Fibroblast of skin of left biceps (primary cell): ENCODE data around the gene PLA2G2F.

Source experiments
- DNase-seq, 2 experiments: peaks; one replicate each; pipeline ENCODE4 v3.0.0-alpha.2; 2013; ENCODE audit warnings: low read depth in 2 of 2

PLA2G2F gene

DNA sequence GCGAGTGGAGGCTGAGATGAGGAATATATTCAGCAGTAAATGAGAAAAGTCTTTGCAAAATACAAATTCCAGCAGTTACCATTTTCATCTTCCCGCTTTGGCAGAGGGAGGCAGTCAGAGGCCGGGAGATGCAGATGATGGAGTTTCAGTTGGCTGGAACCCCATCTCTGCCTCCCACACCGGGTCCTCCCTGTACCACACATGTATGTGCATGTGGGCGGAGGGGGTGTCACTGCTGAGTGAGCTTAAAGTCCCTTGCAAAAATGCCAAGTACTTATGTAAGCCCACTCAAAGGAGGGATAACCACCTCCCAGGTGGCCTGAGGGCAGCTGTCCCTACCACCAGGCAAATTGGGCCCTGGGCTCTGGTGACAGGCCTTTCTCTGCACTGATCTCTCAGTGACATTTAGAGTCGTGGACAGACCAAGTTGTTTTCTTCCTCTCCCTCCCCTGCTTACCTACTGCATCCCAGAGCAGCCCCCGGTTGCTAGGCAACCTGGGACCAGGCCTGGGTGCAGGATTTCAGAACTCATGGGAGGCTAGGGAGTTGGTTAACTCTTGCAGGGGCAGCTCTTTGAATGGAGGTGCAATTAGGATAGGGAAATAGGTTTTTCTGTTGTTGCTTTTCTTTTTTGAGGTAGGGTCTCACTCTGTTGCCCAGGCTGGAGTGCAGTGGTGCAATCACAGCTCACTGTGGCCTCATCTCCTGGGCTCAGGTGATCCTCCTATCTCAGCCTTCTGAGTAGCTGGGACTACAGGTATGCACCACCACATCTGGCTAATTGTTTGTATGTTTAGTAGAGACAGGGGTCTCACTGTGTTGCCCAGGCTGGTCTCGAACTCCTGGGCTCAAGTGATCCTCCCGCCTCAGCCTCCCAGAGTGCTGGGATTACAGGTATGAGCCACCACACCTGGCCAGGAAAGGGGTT lies 29.7 kb downstream of the PLA2G2F start:
- DNase-seq: no peak

DNA sequence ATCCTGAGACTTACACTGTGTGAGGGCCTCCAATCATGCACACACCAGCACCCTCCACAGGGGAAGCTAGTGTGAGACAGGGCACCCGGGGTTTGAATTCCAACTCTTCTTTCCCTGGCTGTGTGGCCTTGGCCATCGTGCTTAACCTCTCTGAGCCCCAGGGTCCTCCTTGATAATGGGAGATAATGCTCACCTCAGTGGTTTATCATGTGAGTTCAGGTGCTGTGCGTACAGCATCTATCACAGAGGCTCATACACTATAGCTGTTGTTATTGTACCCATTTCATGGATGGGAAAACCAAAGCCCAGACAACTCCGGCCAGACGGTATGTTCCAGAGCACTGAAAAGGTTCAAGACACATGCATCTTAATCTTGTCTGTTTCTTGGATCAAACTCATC lies 30.8 kb downstream of the PLA2G2F start:
- no peak for DNase-seq

DNA sequence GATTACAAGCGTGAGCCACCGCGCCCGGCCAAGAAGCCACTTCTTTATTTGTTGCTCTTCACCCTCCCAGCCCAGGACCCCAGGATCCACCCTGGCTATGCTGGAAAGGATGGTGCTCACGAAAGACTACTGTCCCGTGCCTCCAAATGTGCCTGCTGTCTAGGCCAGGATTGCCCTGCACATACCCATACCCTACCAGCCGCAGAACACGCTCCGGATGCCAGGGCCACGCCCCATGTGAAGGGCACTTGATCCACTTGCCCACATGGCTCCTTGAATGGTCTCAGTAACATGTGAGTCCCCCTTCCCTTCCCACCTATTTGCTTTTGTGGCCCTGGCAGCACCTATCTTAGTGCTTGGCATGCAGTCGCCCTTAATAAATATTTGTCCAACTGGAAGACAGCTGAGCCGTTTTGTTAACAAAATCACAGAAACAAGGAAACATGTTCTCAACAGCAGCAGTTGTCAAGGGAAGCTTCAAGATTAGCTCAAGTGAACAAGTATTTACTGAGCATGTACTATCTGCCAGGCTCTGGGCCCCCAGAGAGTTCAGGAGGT lies 33.0 kb downstream of the PLA2G2F start:
- DNase-seq: no peak

DNA sequence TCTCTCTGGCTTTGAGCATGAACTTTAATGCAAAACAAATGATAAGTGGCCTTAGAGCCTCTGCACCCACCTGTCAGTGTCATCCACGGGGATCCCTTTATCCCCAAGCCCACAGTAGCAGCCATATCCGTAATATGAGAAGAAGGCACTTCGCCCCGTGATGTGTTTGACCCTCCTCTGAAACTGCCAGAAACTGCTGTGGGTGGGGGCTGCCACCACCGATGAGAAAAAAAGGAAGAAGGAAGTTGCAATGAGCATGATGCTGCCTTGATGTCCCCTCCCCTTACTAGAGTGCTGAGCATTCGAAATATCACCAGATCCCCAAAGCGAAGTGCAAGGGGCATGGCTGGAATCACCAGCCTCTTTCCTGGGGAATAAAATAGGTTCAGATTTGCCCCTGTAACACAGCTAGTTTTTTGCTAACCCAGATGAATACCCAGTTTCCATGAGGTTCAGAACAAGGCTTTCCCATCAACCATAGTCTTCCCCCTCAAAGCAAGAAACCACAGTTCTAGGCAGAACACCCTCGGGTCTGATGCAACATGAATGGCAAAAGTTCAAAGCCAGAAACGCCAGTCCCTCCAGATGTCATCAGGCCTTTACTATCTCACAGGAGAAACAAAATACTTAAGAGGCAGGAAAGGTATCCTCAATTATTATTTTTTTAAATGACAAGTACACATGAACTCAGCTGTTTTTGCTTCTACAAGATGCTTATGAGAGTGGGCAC lies 36.0 kb downstream of the PLA2G2F start:
- no peak for DNase-seq

DNA sequence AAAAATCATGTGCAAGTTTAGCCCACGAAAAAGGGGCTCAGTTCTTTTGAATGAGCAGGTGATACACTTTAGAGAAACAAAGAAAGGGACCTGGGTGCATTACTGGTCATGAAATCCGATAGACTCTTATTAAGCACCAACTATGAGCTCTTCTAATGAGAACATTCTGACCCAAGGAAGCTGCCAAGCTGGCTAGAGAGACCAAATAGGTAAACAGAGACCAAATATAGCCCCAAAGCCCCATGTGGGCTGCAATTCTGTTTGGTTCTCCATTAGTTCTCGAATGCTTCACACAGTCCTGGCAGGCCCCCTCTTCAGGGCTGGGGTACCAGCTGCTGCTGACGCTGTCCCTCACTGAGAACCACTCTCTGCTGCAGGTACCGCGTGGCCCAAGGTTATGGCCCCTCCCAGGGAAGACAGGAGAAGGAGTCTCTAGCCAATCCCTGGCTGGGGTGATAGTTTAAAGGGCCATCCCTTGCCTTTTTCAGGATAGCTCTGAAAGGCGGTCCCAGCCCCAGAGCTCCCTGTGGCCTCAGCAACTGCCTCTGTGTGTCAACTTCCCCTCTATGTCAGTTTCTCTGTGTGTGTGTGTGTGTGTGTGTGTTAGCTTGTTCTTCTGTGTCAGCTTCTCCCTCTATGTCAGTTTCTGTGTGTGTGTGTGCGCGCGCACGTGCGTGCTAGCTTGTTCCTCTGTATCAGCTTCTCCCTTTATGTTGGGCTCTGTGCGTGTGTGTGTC lies 39.7 kb downstream of the PLA2G2F start:
- DNase-seq: no peak

DNA sequence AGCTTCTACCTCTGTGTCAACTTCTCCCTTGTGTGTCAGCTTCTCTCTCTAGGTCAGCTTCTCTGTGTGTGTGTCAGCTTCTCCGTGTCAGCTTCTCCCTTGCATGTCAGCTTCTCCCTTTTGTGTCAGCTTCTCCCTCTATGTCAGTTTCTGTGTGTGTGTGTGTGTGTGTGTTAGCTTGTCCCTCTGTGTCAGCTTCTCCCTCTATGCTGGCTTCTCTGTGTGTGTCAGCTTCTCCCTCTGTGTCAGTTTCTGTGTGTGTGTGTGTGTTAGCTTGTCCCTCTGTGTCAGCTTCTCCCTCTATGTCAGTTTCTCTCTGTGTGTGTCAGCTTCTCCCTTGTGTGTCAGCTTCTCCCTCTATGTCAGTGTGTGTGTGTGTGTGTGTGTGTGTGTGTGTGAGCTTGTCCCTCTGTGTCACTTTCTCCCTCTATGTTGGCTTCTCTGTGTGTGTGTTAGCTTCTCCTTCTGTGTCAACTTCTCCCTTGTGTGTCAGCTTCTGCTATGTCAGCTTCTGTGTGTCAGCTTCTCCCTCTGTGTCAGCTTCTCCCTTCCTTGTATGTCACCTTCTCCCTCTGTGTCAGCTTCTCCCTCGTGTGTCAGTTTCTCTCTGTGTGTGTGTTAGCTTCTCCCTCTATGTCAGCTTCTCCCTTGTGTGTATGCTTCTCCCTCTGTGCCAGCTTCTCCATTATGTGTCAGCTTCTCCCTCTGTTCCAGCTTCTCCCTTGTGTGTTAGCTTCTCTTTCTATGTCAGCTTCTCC lies 40.4 kb downstream of the PLA2G2F start:
- DNase-seq: no peak

DNA sequence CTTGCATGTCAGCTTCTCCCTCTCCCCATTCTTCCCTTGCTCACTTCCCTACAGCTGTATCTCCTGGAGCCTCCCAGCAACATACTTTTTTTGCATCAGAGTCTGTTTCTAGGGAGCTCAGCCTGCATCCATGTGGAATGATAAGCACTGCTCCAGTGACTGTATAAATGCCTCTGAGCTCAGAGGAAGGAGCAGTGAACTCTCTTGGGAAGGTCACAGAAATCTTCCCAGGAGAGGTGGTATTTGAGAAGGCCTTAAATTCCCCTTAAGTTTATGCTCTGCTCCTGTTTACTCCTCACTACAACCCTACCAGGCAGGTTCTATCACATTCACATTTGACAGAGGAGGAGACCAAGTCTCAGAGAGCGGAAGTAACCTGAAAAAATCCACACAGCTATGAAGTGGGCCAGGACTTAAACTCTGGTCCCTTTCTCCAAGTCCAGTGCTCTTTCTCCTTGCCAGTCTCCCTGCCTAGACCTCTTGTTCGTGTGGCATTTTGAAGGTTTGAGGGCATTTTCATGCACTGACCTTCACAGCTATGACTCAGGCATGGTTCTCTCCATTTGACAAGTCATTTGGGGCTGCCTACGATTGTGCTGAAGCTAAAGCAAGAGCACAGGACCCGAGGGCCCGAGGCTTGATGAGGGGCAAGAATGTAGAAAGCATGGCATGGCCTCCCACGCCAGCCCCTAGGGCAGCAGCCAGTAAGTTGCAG lies 41.2 kb downstream of the PLA2G2F start:
- no peak for DNase-seq

DNA sequence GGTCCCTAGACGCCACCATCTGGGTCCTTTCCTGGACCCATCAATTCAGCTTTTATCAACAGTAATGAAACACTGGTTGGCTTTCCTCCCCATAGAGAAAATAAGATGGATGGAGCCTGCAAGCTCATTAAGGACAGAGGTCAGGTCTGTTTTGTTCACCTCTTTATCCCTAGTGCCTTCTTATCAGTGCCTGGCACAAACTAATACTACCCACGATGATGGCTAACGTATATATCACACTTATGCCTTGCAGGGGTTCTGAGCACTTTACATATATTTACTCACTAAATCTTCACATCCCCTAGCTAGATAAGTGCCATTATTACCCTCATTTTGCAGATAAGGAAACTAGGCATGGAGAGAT lies 41.7 kb downstream of the PLA2G2F start:
- DNase-seq: no peak

DNA sequence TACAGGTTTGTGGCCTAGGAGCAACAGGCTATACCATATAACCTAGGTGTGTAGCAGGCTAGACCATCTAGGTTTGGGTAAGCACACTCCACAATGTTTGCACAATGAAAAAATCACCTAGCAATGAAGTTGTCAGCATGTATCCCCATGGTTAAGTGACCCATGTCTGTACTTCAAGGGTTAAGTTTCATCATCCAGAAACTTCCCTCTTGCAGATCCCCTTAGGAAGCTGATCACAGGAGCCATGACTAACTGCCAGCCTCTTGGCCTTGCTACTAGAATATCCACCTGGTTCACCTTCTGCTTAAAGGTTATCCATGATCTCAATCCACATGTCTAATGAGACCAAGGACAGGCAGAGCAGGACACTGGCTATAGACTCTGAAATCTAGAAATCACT lies 43.3 kb downstream of the PLA2G2F start:
- no peak for DNase-seq

DNA sequence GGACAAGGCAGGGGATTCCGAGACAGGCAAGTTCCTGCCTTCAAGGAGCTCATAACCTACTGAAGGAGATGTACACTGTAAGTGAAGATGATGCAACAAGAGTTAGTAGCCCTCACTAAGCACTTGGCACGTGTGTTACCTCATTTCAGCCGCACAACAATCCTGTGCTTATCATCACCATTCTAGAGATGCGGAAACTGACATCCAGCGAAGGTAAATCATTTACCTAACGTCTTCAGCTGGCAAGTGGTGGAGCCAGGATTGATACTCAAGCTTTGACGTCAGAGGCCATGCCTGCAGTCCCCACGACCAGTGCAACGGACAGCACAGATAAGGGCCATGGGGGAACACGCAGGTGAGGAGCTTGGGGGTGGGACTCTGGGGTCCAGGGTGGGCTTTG lies 43.9 kb downstream of the PLA2G2F start:
- DNase-seq: no peak

DNA sequence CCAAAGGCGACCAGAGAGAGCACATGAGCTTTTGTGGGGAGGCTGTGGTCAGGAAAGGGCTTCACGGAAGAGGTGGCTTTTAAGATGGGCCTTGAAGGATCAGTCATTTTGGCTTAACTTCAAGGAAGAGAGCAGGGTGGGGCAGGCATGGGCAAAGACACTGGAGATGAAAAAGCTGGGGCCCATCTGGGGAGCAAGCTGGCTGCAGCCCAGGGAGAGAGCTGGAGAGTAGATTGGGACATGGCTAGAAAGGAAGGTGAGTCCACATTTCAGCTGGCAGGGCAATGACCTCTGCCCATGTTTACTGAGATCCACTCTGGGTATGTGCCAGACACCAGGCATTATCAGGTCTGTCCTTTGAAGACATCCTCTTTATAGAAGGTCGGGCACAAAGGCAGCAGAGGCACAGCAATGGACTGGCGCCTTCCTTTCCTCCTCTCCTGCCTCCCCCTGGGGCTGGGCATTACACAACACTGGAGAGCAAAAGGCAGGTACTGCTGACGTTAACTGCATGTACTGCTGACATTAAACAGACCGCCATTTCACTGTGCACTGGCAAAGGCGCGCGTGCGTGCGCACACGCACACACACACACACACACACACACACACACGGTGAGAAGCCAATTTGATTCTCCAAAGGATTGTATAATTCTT lies 44.6 kb downstream of the PLA2G2F start:
- no peak for DNase-seq

DNA sequence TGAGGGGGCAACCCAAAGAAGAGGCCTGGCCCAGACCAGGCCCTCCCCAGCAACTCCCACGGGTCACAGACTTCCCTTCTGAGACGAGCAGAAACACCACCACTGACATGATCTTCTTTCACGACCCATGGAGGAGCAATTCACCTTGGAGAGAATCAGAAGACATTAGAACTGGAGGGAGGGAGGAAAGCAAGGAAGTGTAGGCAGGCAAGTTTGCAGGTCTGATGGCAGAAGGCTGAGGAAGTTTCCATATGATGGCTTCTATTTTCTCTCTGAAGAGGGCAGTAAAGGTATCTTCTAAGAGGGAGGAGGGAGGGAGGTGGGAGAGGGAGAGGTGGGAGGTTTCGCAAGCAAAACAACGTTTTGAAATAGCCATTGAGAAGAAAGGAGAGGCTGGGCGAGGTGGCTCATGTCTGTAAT lies 45.4 kb downstream of the PLA2G2F start:
- no peak for DNase-seq

DNA sequence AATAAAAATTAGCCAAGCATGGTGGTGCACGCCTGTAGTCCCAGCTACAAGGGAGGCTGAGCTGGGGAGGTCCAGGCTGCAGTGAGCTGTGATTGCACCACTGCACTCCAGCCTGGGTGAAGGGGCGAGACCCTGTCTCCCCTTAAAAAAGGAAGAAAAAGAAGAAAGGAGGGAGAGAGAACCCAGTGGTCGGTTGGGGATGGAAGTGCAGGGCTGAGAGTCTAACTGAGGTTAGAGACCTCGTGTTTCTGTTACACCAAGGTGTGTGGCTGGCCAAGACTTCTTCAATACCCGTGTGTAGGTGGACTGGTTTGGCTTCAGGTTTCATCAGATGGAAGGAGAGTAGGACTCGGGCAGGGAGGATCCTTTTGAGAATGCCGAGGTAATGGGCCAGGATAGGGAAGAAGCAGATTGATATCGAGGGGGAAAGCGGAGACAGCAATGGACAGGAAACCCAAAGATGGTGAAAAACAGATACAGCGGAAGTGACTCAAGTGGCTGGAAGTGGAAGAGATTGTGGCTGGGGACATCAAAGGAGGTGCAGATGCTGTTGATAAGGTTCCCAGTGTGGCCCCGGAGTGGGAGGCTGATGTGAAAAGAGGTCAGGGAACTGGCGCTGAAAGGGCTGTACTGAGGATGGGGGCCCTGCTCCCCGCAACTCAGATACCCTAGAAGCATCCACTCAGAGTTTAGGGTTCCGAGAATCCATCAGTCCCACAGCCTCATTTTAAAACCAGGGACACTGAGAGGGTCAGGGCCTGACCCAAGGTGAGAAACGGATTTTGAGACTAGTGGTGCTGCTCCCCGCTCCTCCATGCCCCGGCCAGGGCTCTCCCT lies 46.1 kb downstream of the PLA2G2F start:
- DNase-seq: no peak

DNA sequence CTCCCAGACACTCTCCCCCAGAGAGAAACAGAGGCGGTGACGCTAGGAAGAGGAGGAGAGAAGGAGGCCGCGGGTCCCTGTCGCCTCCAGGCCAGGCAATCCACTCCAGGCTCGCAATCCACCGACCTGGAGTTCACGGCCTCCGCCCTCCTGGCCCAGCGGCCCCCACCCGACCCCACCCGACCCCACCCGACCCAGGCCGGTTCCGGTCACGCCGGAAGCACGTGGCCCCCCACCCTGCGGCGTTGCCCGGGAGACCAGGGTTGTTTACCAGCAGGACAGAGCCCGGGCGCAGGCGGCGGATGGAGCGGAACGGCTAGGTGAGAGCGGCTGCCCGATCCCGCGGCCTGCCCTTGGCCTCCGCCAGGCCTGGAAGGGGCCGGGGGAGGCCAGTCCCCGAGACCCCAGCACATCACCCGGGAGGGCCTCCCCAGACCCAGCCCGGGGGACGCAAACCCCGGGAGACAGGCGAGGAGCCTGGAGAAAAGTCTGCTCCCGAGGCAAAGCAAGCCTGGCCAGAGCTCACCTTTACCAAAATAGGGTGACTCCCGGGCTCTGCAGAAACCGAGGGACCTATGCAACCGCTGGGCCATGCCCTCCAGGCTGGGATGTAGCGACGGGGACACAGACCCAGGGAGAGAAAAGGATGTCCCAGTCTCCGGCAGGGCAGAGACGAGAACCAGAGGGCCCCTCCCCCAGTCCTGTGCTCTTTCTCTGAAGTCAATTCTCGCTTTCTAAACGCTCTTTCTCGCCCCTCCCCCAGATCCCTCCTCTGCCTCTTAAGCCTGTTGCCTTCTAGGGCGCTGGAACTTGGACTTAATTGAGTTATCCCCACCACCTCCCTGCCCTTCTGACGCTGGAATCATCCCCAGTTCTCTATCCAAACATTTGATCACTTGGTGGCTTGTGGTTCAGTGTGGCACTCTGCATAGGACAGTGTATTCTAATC lies 47.0 kb downstream of the PLA2G2F start, which contains the start of the genes PLA2G2C and UBXN10:
TSS of gene PLA2G2C (minus strand) at position 685 of the 949 bp plus-strand sequence. CDS start 9,155 bp downstream, outside the sequence.
TSS of gene UBXN10 (plus strand) at position 263 of the 949 bp plus-strand sequence. CDS start 4,466 bp downstream, outside the sequence.
- no peak for DNase-seq

DNA sequence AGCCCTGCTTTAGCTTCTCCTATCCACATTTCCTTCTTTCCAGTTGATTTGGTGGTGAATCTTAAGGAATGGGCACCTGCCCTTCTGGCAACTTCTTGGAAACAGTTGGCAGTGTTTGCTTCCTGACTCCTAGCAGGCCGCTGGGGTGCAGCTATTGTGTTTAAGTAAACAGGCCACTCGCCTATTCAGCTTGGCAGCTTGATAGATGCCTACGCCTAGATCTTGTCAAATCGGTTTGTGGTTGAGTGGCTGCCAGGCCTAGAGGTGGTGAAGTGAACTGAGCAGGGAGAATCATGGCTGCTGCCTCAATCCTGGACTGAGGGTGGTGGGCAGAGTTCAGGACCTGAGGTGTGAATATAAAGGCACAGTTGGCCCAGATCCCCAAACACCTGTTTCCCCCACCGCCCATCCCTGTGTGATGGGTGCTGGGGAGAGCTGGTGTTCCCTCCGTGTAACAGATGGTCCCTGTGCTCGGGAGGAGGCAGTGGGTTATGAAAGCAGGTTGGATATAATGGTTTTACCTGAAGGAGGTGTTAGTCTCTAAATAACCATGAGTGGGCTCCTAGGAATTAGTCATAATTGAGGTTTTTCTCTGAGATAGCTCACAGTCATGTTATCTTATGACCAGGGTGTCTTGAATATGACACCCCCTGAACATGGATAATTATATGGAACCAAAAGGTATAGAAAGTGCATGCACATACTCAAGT lies 48.1 kb downstream of the PLA2G2F start:
- DNase-seq: no peak

DNA sequence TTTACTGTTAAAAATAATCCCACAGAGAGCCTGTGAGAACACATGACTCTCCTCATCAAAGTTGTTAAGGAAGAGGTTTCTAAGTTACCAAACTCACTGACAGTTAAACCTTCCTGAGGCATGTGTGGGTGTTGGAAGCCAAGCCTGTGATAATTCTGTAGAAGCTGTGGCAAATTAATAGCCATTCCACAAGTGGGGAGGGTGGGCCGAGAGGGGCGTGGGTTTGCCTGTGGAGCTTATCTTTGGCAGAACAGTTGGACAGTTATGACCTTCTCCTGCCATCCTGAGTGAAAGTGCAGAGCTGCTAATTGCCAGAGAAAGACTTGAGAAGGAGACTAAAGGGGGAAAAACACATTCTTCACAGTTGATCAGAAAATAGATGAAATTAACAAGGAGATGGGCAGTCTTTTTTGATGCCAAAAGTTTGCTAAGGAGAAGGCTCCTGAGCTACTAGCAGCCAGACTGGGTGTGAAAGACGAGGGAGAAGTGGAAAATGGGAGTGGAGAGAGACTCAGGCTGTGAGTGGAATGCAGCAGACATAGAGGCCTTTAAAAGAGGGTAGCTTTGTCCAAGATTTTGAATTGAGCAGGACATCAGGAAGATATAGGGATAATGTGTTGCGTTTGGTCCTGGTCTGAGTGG lies 48.8 kb downstream of the PLA2G2F start:
- DNase-seq: no peak

DNA sequence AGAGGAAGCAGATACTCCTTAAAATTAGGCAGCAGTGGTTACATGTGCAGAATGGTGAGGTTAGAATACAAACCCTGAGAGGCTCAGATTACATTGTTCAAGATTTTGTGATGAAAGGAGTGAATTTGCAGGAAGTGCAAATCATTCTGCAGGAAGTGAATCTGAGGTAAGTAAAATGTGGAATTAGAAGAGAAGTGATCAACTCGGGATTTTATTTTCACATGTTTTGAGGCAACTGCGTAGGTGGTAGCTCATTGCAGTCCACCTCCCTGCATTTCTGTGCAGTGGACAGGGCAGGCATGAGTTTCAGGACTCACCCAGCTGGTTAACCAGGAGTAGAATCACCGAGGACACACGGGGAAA lies 49.3 kb downstream of the PLA2G2F start:
- no peak for DNase-seq
